GM23248 (cell line): ENCODE results near the gene FOXP2.

Experiments
- EZH2 ChIP-seq: fragments of 200-600 bp; sonication (generic); IDR thresholded peaks from 2 replicates; pipeline ENCODE4 v1.6.1; 2018; ENCODE audit warnings: antibody characterized with exemption, mild to moderate bottlenecking; ENCODE audit not compliant: insufficient read depth, poor library complexity, severe bottlenecking
- EZH2phosphoT487 ChIP-seq: fragments of 200-600 bp; sonication (generic); IDR thresholded peaks from 2 replicates; pipeline ENCODE4 v1.6.1; 2018; ENCODE audit warnings: antibody characterized with exemption, moderate library complexity, mild to moderate bottlenecking, low read depth; ENCODE audit not compliant: insufficient read depth

GRCh38 chr7:114415064-114415989 lies 712 bp downstream of the FOXP2 start:
- TF ChIP-seq EZH2, result no peak
- no peak for TF ChIP-seq EZH2phosphoT487
